A673 (cell line): ENCODE measurements around the gene DCHS2. TPM values are rescaled to one million over a fixed set of nuclear protein-coding genes. Genes with fewer than 3 reads are reported as not detected.

Source experiments
- BruUV-seq: library from RNA; stranded (reverse); fragments of 400-500 nt; replicated peaks from 2 replicates; lab custom pipeline; 2021; lab: Mats Ljungman, UMichigan
- CTCF ChIA-PET: fragments of 300-600 bp; sonication (Branson Sonifier 250); formaldehyde crosslinking; loops from one replicate; lab custom pipeline; 2022; ENCODE audit warnings: antibody characterized with exemption; lab: Charles Lee
- POLR2A ChIA-PET: fragments of 300-600 bp; sonication (Branson Sonifier 250); formaldehyde crosslinking; loops from one replicate; lab custom pipeline; 2022; ENCODE audit warnings: antibody characterized with exemption; ENCODE audit not compliant: low non-redundant PET; lab: Charles Lee
- DNase-seq: peaks from one replicate; pipeline ENCODE4 v3.0.0-alpha.2; 2015; ENCODE audit warnings: low spot score
- H3K27ac ChIP-seq: fragments of 200-600 bp; sonication (generic); 2 replicates; pipeline ENCODE4 v1.5.1; 2016; ENCODE audit warnings: mixed run types, low read depth, mild to moderate bottlenecking, mixed read lengths, antibody characterized with exemption, low read length; ENCODE audit not compliant: poor library complexity, severe bottlenecking
- H3K27me3 ChIP-seq: fragments of 200-600 bp; sonication (generic); replicated peaks from 2 replicates; pipeline ENCODE4 v1.6.1; 2017; ENCODE audit warnings: mixed run types, low read depth, mild to moderate bottlenecking, mixed read lengths, antibody characterized with exemption, low read length; ENCODE audit not compliant: insufficient read depth, poor library complexity
- H3K36me3 ChIP-seq: fragments of 200-600 bp; sonication (generic); 2 replicates; pipeline ENCODE4 v1.6.1; 2016; ENCODE audit warnings: mixed run types, mild to moderate bottlenecking, mixed read lengths, antibody characterized with exemption, low read length; ENCODE audit not compliant: insufficient read depth, poor library complexity, severe bottlenecking
- H3K4me1 ChIP-seq: fragments of 200-600 bp; sonication (generic); 2 replicates; pipeline ENCODE4 v1.6.1; 2017; ENCODE audit warnings: mixed run types, mild to moderate bottlenecking, mixed read lengths, antibody characterized with exemption, low read length; ENCODE audit not compliant: insufficient read depth, poor library complexity, severe bottlenecking
- H3K4me3 ChIP-seq: fragments of 200-600 bp; sonication (generic); 2 replicates; pipeline ENCODE4 v1.5.1; 2016; ENCODE audit warnings: low read depth, mixed run types, mild to moderate bottlenecking, mixed read lengths, low read length; ENCODE audit not compliant: poor library complexity, severe bottlenecking
- H3K9me3 ChIP-seq: fragments of 200-600 bp; sonication (generic); 2 replicates; pipeline ENCODE4 v1.6.1; 2016; ENCODE audit warnings: mixed run types, low read depth, mild to moderate bottlenecking, mixed read lengths, antibody characterized with exemption, low read length; ENCODE audit not compliant: poor library complexity, severe bottlenecking
- CTCF ChIP-seq: fragments of 300-800, 200-600 bp; sonication (generic); conservative IDR thresholded peaks from 2 replicates; pipeline ENCODE4 v1.5.1; 2017; ENCODE audit warnings: low read depth, mild to moderate bottlenecking, antibody characterized with exemption, low read length, moderate library complexity, mixed read lengths
- EZH2 ChIP-seq: fragments of 200-600 bp; sonication (generic); IDR thresholded peaks from 2 replicates; pipeline ENCODE4 v1.6.1; 2017; ENCODE audit warnings: borderline replicate concordance, low read depth, mild to moderate bottlenecking, mixed read lengths, antibody characterized with exemption, low read length; ENCODE audit not compliant: poor library complexity, severe bottlenecking
- intact Hi-C: fragments of 100-400 bp; cut with micrococcal nuclease; formaldehyde crosslinking; loops from one replicate; pipeline ENCODE4 v1.10.0; 2022; ENCODE audit not compliant: unreplicated experiment
- total RNA-seq: library from RNA; stranded (reverse); gene quantifications from 2 replicates; pipeline ENCODE4 v1.2.3, GENCODE V29; 2021

Gene DCHS2
- total RNA-seq, 1 experiment from 2014 or later, result 0.58 TPM

DNA sequence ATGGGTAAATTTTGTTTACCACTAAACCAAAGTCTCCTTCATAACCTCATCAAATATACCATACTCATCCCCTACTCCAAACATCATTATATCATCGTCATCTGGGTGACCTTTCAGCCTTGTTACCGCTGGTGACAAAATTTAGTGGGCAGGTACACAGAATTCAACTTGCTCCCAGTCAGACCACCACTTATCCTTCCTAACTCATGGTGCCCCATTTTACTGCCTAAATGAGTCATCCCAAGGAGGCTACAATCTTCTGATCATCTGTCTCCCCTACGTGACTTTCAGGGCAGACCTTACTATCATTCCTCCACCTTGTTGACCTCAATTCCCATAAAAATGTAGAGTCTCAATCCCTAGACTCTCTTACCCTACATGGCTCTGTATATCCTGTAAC is 49.6 kb downstream of the DCHS2 start:
- BruUV-seq, result no TSS peak
- Histone ChIP-seq H3K27me3 (no peaks in the 10 kb centered on the region), H3K9me3 (no peaks in the 10 kb centered on the region), H3K36me3 (no peaks in the 10 kb centered on the region), H3K4me3 (no peak overlapping the region), H3K4me1 (no peaks in the 10 kb centered on the region), H3K27ac (no peak overlapping the region)
- intact Hi-C loops, result no loop called here
- TF ChIP-seq CTCF (no peak), EZH2 (no peak)
- ChIA-PET CTCF (no interaction called here), POLR2A (no interaction called here)
- DNase-seq, result no peak

DNA sequence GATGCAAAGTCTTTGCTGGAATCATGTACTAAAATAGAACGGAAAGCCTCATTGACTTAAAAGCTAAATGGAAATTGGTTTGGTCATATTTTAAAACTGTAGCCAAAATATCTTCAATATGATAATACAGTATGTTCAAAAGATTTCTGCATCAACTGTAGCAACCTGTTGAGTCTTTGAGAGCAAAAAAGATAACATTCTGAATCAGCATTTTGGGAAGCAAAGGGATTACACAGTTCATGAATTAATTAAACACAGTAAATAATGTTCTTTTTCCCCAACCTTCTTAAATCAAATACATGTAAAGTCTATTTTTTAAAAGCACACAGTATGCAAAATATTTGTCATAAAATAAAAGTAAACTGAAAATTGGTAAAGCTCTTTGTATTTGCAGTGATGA is 50.5 kb downstream of the DCHS2 start:
- TF ChIP-seq EZH2 (no peak), CTCF (no peak)
- BruUV-seq, result no TSS peak
- no peak for DNase-seq
- H3K36me3 ChIP-seq, result no peaks in the 10 kb centered on the region
- CTCF ChIA-PET, result no interaction called here
- H3K4me3 ChIP-seq, result no peak overlapping the region
- H3K27me3 ChIP-seq, result no peaks in the 10 kb centered on the region
- POLR2A ChIA-PET, result no interaction called here
- H3K27ac ChIP-seq, result no peak overlapping the region
- intact Hi-C loops, result no loop called here
- H3K4me1 ChIP-seq, result no peaks in the 10 kb centered on the region
- H3K9me3 ChIP-seq, result no peaks in the 10 kb centered on the region

GRCh38 chr4:154439224-154439623 is 52.4 kb downstream of the DCHS2 start:
- TF ChIP-seq EZH2, result no peak
- ChIA-PET POLR2A (no interaction called here), CTCF (no interaction called here)
- H3K27me3 ChIP-seq, result no peaks in the 10 kb centered on the region
- no peaks in the 10 kb centered on the region for H3K9me3 ChIP-seq
- no peaks in the 10 kb centered on the region for H3K36me3 ChIP-seq
- no TSS peak for BruUV-seq
- no peaks in the 10 kb centered on the region for H3K4me1 ChIP-seq
- intact Hi-C loops, result no loop called here
- H3K4me3 ChIP-seq, result no peak overlapping the region
- no peak overlapping the region for H3K27ac ChIP-seq
- no peak for DNase-seq

GRCh38 chr4:154435895-154436294 is 55.7 kb downstream of the DCHS2 start:
- intact Hi-C loops, result no loop called here
- H3K36me3 ChIP-seq, result no peaks in the 10 kb centered on the region
- ChIA-PET POLR2A (no interaction called here), CTCF (no interaction called here)
- no peak overlapping the region for H3K4me3 ChIP-seq
- H3K4me1 ChIP-seq, result no peaks in the 10 kb centered on the region
- no peak overlapping the region for H3K27ac ChIP-seq
- DNase-seq, result no peak
- no peak for TF ChIP-seq EZH2
- no peak for TF ChIP-seq CTCF
- H3K27me3 ChIP-seq, result no peaks in the 10 kb centered on the region
- no TSS peak for BruUV-seq
- H3K9me3 ChIP-seq, result no peaks in the 10 kb centered on the region
